GM18498 (cell line): Measurements from ENCODE around the gene HCFC1R1.
"Not testable (repeated sequence)": the region's sequence is repeated elsewhere in the genome, so short reads cannot be mapped to it uniquely, and the experiment has no call there.

Experiments used
- ATAC-seq: cut with Tn5 transposase; IDR thresholded peaks from one replicate; pipeline ENCODE4 v1.9.1; 2021; ENCODE audit warnings: mild to moderate bottlenecking, moderate library complexity; ENCODE audit not compliant: unreplicated experiment

HCFC1R1 gene

GRCh38 chr16:3057181-3058138 lies 33.7 kb upstream of the HCFC1R1 start:
- no peak for ATAC-seq

GRCh38 chr16:3056336-3057180 lies 32.8 kb upstream of the HCFC1R1 start:
- no peak for ATAC-seq

- not testable (repeated sequence) for ATAC-seq
These were observed 32.0 kb upstream of the HCFC1R1 start for GRCh38 chr16:3055734-3056115.

- ATAC-seq, result no peak
These were observed 31.4 kb upstream of the HCFC1R1 start for GRCh38 chr16:3054965-3055733.

- ATAC-seq, result not testable (repeated sequence)
These were observed 29.6 kb upstream of the HCFC1R1 start for GRCh38 chr16:3053330-3053710.

GRCh38 chr16:3052571-3053329 lies 29.0 kb upstream of the HCFC1R1 start:
- ATAC-seq, result not testable (repeated sequence)

- ATAC-seq, result no peak
These were observed 27.8 kb upstream of the HCFC1R1 start for GRCh38 chr16:3051494-3051893.

- no peak for ATAC-seq
These were observed 27.3 kb upstream of the HCFC1R1 start for GRCh38 chr16:3051009-3051408.

- no peak for ATAC-seq
These were observed 26.7 kb upstream of the HCFC1R1 start for GRCh38 chr16:3050487-3050886.

GRCh38 chr16:3049921-3050481 lies 26.3 kb upstream of the HCFC1R1 start:
- no peak for ATAC-seq

- no peak for ATAC-seq
These were observed 23.6 kb upstream of the HCFC1R1 start for GRCh38 chr16:3047387-3047720.

GRCh38 chr16:3046641-3047386 lies 23.1 kb upstream of the HCFC1R1 start:
- no peak for ATAC-seq

- no peak for ATAC-seq
These were observed 22.3 kb upstream of the HCFC1R1 start, which contains the start of gene MMP25 for GRCh38 chr16:3045758-3046640. Gene MMP25 (plus strand): TSS chr16:3046561. CDS start chr16:3046918, 357 bp downstream.

GRCh38 chr16:3044708-3045107 lies 21.0 kb upstream of the HCFC1R1 start:
- no peak for ATAC-seq

GRCh38 chr16:3042376-3042775 lies 18.6 kb upstream of the HCFC1R1 start:
- no peak for ATAC-seq

GRCh38 chr16:3038896-3039295 lies 15.2 kb upstream of the HCFC1R1 start:
- ATAC-seq, result no peak

GRCh38 chr16:3038256-3038655 lies 14.5 kb upstream of the HCFC1R1 start:
- no peak for ATAC-seq

GRCh38 chr16:3036726-3037315 lies 13.1 kb upstream of the HCFC1R1 start, which contains the start of gene BICDL2:
Gene BICDL2 (minus strand): TSS chr16:3036944. CDS start chr16:3035496, 1,448 bp downstream.
- no peak for ATAC-seq
